ENCODE measurements around the gene ENPEP.
"Not testable (repeated sequence)": the region's sequence is repeated elsewhere in the genome, so short reads cannot be mapped to it uniquely, and the experiment has no call there.

The ENPEP gene

DNA sequence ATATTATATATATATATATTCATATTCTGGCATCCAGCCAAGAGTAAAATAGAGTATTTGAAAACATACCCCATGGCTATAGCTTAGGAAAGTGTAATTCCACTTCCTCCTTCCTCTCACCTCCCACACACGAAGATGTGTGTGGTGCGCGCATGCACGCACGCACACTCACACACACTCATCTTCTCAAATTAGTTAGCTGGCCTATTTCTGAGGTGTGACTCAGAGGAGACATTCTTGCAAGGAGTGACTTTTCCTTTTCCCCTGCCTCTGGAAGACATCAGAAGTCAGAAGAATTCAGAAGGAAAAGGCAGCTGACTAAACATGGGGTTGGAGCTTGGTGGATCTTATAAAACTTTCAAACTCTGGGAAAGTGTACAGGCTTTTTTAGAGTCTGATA, 8.8 kb downstream of the ENPEP start:
- DNase-seq: no peak

DNA sequence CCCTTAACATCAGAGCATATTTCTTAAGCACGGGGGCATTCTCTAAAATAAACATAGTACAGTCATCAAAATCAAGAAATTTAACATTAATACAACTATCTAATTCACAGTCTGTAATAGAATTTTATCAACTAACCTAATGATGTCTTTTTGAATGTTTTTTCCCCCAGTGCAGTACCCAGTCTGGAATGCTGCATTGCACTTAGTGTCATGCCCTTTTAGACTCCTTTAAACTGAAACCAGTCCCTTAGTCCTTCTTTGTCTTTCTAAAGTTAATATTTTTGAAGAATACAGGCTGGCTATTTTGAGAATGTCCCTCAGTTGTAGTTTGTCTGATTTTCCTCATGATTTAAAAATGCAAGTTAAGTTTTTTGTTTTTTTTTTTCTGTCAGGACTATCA, 9.5 kb downstream of the ENPEP start:
- no peak for DNase-seq

DNA sequence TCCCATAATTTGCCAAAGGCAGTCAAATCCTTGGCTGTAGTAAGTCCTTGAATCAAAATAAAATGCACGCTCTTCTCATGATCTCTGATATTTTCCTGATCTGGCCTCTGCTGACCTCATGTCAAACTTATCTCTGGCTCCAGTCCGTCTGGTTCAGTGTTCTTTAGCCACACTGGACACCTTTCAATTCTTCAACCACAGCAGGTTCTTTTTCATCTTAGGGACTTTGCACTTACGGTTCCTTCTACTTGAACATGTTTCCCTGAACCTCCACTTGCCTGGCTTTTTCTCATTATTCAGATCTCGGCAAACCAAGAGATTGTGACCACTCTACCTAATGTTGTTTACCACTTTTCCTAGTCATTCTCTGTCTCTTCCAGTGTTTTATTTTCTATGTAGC, 10.3 kb downstream of the ENPEP start:
- DNase-seq: no peak

DNA sequence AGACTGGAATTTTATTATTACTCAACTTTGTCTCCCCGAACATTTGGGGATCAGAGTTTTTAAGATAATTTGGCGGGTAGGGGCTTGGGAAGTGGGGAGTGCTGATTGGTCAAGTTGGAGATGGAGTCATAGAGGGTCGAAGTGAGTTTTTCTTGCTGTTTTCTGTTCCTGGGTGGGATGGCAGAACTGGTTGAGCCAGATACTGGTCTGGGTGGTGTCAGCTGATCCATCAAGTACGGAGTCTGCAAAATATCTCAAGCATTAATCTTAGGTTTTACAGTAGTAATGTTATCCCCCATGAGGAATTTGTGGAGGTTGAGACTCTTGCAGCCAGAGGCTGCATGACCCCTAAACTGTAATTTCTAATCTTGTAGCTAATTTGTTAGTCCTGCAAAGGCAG, 10.9 kb downstream of the ENPEP start:
- DNase-seq: not testable (repeated sequence)

DNA sequence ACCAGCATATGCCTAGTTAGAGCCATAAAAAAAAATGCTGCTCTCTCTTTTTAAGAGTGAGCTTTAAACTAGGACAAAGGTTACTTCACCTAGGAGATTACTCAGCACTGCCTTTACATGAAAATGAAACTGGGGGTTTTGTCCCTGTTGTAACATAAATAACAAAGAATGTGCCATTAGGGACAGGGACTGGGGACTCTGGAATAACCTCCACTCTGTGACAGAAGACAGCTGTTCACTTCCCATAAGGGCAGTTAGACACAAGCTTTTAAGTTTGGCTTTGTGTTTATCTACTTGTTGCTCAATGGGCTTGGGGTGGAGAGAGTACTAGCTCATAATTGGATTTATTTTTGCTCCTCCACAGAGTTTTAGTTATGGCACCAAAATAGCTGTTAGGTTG, 11.9 kb downstream of the ENPEP start:
- DNase-seq: no peak

DNA sequence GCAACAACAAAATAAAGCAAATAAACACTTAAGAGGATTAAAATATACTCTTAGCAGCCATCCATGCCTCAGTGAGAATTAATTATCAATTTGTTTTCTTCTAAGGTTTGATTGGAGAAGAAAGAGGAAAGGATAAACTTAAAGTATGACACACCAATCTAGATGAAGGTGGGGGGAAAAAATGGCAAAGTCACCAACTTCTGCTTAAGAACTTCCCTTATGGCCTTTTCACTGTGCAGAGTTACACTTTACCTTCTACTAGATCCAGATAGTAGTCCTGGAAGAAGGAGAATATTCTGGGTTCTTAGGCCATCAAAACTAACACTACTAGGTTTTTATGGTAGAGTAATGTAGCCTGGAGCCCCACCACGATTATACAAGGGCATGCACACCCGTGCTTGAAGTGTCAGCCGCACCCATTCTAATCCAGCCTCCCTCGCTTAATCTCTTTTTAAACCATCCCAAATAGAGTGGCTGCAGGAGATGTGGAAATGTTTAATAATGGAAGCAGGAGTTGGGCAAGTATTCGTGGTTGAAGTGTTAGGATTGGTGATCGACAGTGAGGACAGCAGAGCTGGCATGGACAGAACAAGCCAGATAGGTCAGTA, 14.1 kb downstream of the ENPEP start:
- DNase-seq: no peak

DNA sequence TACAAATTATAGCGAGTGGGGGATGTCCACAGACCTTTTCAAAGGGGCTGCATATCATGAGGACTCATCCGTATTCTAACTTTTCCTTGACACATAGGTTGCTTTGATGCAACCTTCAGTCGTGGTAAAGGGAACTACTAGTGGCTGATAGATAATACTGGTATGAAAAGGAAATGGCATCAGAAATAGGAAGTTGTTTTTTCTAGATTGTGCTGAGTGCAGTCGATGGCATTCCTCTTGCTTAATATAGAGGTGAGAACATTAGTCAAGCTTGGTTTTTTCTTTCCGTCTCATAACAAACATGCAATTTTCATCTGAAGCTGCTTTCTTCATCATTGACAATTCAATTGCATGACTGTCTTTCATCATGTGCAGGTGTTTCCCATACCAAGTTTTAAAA, 16.6 kb downstream of the ENPEP start:
- DNase-seq: no peak

DNA sequence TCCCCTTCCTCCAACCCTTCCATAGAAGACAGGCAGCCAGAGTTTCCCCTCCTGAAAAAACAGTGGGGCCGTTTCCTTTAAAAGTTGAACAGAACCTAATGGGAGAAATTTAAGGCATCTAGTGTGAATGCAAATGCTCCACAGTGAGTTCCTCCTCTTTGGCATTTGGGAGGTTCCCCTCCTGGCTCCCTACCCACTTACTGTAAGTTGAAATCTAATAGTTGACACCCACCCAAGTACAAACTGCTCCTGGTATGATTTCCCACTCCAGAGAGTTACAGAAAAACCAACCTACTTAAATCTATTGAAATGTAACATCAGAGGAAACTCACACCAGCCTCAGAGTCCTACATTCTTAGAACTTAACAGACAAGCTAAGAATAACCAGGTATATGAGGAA, 17.6 kb downstream of the ENPEP start:
- DNase-seq: no peak

DNA sequence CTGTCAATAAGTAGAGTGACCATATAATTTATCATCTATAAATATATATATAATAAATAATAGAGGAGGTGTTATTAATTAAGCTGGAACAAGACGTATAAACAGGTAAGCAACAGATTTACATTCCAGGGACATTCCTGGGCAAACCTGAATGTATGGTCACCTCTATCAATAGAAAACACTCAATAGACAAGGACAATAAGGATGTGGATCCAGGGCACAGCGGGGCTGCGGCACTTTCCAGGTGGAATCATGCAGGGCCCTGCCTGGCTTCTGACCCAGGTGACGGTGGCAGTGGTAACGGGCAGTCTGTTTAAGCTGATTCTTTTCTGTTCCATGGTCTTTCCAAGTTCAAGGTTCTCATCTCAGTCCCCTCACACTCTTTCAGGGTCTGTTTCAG, 22.5 kb downstream of the ENPEP start:
- DNase-seq: no peak

DNA sequence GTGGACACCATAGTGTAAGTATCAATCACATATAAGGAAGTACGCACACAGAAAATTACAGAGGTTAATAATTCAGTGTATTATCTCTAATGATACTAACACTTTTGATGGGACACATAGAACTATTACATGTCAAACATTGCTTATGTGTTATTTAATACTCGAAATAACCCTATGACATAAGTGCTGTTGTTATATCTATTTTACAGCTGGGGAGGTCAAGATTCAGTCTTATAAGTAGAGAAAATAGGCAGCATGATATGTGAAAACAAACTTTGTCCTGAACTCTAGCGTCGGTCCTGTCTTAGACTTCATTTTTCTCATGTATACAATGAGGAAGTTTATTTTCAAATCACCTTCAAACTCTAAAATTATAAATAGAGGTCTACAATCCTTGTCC, 23.2 kb downstream of the ENPEP start:
- DNase-seq: no peak

DNA sequence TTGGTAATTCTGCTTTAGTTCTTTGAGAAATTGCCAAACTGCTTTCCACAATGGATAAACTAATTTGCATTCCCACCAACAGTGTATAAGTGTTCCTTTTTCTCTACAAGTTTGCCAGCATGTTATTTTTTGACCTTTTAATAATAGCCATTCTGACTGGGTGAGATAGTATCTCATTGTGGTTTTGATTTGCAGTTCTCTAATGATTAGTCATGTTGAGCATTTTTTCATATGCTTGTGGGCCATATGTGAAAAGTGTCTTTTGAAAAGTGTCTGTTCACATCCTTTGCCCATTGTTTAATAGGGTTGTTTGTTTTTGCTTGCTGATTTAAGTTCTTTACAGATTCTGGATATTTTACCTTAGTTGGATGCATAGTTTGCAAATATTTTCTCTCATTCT, 25.9 kb downstream of the ENPEP start:
- DNase-seq: no peak

DNA sequence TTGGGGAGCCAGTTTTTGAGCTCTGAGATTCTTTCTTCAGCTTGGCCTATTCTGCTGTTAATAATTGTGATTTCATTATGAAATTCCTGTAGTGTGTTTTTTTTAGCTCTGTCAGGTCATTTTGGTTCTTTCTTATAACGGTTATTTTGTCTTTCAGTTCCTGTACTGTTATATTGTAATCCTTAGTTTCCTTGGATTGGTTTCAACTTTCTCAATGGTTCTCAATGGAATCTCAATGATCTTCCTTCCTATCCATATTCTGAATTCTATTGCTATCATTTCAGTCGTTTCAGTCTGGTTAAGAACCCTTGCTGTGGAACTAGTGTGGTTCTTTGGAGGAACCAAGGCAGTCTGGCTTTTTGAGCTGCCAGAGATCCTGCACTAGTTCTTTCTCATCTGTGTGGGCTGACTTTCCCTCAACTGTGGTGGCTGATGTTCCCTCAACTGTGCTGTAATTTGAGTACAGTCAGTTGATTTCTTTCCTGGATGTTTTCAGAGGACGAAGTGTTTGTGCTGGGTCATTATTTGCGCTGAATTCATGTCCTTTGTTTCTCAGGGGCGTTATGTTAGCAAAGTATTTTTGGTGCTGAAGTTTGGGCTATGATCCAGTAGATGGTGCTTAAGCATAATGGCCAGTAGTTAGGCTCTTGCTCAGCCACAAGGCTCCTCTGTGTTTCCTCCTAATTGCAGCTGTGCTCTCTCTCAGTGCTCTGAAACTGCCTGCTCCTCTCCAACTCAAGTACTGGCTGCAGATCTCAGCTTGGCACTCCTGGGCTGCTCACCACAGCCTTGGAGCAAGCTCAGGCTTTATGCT, 27.5 kb downstream of the ENPEP start:
- no peak for DNase-seq

DNA sequence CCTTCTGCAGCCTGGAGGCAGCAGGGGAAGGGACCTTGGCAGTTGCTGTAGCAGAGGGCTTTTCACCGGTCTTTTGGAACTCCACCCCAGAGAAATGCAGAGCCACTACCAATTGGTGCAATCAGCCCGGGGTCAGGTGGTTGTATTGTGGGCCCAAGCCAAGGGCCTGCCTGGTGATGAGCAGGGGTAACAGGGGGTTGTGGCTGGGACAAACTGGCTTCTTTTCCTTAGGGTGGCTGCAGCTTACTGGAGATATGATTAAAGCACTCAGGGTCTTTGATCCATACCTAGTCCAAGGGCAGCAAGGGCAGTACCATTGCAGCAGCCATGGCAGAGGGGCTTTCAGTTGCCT, 28.1 kb downstream of the ENPEP start:
- DNase-seq: no peak

DNA sequence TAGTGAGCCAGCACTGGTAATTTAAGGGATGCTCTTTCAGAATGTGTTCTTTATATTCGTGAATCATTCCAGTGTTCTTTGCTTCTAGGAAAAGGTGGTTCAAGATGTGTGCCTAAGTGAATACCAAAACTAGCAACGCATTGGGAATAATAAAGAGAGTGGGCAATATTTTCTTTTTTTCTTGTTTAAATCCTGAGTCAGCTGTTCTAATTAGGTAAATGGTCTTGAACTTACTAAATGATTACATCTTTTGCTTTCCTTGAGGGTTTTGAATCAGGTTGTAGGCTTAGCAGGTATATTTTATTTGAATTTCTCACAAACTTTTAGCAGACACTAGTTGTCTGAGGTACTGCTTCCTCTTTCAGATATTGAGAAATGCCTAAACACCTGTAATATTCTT, 29.5 kb downstream of the ENPEP start:
- no peak for DNase-seq

DNA sequence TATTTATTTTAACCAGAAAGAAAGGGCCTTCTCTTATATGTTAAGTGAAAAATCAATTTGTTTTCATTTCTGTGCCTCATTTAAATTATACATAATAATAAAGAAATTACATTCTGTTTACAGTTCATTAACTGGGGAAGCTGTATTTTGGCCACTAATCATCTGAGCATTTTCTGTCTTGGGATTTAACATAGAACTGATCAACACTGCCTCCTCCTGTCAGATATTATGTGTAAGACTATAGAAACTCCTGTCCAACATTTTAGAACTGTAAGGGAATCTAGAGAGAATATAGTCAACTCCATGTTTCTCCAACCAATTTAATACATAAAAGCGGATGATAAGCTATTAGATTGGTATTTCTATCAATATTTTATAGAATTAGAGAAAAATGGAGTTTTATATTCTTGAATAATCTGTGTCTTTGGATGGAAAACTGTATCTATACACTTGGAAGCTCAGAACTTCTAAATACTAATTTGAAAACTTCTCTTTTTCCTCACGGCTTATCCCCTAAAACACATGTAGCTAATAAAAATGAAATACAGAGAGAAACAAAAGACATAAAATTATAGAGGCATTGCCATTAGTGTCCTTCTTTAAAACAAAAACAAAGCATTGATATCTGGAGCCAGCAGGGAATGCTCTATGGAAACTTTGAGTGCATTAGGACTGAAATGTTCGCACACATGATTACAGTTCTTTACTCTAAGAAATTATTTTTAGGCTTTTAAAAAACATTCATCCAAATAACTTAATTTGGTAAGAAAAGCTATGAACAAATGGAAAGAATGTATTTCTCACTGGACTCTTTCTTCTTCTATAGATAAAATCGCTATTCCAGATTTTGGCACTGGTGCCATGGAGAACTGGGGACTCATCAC, 33.1 kb downstream of the ENPEP start:
- no peak for DNase-seq

DNA sequence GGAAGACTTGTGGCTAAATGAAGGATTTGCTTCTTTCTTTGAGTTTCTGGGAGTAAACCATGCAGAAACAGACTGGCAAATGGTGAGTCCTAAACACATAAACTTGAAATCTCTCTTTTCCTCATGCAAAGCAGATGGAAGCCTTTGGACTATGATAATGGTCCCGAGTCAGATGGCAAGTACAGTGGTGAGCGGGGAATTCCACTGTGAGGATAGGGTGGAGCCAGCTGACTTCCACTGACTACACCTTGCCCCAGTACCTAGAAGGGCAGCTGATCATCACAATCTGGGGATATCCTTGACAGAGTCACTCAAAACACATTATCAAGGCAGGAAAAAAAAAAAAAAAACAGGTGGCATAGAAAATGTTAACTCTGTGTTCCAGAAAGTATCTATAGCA, 34.3 kb downstream of the ENPEP start:
- no peak for DNase-seq

DNA sequence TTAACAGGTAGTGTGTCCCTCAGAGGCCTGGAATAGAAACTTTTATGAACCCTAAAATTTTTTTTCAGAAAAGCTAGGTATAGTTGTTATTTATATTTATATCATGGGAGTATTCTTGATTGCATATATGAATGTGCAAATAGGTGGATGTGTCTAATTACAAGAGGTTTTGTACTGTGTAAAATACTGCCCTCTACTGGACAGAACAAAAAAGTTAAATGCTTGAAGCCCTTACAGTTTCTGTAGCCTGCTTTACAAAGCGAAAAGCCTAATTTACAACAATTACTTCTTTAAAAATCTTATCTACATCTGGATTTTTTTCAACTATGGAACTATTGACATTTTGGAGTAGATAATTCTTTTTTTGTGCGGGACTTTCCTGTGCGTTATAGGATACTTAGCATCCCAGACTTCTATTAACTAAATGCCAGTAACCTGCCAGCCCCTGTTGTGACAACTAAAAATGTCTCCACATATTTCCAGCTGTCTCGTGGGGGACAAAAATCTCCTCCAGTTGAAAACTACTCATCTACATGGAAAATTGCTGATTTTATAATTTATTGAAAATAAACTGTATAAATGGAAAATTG, 35.1 kb downstream of the ENPEP start:
- peak; percentile 3 for DNase-seq

DNA sequence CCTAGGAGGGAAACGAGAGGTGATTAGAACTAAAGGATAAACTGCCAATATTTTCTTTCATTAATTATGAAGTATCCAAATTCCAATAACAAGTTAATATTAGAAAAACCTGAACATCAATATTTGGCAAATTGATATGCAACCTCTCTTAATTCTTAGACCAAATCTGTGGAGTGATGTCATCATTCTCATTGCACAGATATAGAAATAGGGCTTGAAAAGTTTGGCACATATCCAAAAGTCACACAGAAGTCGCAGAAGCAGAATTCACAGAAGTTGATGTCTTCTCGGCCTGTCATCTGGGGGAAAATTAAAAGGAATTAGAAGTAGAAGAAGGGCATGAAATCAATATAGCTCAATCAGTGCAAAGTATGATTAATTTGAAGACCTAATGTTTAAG, 36.9 kb downstream of the ENPEP start:
- no peak for DNase-seq

DNA sequence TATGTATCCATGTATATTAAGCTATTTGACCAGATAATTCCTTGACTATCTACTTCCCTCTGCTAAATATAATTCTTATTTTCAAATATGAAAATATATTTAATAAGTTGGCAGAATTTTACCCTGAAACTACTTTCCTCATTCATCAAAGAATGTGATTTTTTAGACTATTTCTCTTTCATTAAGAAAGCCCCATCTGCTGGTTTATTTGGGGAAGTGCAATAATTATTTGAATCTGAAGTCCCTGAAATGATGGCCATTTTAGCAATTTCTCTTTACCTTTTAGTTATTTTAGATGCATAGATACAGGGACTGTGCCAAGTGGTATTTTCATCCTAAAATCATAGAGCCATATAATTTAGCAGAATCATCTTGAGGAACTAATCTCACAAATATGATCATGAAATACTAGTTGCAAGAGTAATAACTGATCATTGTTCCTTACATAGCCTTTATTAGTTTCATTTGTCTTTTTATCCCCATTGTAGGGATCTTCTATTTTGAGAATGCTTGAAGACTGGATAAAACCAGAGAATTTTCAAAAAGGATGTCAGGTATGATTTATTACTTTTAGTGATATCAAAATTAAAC, 39.0 kb downstream of the ENPEP start:
- no peak for DNase-seq

DNA sequence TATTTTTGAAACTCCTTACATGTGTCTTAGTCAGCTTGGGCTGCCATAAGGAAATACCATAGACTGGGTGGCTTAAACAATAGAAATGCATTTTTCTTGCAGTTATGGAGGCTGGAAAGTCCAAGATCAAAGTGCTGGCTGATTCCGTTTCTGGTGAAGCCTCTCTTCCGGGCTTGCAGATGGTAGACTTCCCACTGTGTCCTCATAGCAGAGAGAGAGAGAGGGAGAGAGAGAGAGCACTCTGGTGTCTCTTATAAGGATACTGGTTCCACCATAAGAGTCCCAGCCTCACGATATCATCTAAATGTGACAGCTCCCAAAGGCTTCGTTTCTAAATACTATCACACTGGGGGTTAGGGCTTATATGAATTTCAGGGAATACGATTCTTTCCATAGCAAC, 39.7 kb downstream of the ENPEP start:
- DNase-seq: no peak

DNA sequence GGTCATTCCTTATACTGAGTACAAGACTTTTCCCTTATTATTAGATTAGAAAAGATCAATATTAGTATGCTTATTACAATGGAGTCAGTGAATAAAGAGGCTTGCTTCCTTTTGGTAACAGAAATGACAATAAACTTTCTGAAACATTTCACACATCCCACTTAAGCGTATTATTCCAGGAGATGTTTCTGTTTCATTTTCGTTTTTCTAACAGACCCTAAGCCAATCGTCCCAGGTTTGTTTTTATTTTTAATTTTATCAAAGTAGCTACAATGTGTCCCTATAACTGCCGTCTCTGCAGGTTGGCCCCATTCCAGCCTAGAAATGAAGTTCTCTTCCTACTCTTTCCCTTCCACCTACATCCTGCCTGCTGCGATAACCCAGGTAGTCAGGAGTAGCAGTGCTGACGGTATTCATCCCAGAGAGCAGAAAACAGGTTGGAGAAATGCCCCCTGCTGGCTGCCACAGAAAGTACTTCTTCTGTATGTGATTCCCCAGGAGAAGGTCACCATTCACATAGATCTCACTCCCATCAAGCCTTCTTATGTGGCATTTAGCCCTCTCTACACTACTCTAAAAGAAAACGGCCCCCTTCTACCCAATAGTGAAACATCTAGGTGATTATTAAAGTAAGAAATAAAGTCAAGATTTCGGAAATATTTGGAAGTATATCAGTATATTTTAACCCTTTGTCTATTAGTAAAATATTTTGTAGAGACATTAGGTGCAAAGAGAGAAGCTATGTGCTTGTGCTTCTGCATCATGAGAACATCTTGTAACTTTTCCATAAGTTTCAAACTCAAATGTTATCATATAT, 40.4 kb downstream of the ENPEP start:
- DNase-seq: peak; percentile 25

DNA sequence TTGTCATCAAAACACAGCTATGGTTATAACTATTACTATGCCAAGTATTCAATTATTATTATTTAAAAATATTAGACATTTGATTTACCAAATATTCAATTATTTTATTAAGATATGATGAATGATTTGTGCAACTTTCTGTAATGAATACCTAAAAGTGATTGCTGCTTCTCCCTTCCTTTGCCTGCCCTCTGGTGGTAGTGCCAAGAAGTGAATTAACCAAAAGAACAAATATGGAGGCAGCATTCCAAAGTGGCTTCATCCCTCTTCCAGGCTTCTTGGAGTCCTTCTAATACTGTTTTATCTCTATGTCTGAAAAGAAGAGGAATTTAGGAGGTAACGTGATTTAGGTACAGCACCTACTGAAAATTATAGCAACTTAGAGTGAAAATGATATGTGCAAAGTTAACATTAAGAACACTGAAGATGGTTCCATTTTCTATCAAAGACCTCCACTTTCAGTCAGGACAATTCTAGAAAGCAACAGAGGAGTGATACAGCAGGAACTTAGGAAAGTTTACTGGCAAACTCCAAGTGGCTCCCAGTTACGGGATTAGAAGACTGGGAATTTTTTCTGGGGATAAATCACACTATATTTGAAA, 43.0 kb downstream of the ENPEP start:
- DNase-seq: no peak
